ENCODE data around the gene COG5. TPM values are rescaled to one million over a fixed set of nuclear protein-coding genes. Genes with fewer than 3 reads are reported as not detected.

The COG5 gene
- total and polyA plus RNA-seq, 9 of the 15 experiments (the other 6 are each of a cell fraction or from before 2014, with no cell fraction given) = 15.3 to 75.1 (median 56.4) TPM

- TF ChIP-seq, protein P1, sequence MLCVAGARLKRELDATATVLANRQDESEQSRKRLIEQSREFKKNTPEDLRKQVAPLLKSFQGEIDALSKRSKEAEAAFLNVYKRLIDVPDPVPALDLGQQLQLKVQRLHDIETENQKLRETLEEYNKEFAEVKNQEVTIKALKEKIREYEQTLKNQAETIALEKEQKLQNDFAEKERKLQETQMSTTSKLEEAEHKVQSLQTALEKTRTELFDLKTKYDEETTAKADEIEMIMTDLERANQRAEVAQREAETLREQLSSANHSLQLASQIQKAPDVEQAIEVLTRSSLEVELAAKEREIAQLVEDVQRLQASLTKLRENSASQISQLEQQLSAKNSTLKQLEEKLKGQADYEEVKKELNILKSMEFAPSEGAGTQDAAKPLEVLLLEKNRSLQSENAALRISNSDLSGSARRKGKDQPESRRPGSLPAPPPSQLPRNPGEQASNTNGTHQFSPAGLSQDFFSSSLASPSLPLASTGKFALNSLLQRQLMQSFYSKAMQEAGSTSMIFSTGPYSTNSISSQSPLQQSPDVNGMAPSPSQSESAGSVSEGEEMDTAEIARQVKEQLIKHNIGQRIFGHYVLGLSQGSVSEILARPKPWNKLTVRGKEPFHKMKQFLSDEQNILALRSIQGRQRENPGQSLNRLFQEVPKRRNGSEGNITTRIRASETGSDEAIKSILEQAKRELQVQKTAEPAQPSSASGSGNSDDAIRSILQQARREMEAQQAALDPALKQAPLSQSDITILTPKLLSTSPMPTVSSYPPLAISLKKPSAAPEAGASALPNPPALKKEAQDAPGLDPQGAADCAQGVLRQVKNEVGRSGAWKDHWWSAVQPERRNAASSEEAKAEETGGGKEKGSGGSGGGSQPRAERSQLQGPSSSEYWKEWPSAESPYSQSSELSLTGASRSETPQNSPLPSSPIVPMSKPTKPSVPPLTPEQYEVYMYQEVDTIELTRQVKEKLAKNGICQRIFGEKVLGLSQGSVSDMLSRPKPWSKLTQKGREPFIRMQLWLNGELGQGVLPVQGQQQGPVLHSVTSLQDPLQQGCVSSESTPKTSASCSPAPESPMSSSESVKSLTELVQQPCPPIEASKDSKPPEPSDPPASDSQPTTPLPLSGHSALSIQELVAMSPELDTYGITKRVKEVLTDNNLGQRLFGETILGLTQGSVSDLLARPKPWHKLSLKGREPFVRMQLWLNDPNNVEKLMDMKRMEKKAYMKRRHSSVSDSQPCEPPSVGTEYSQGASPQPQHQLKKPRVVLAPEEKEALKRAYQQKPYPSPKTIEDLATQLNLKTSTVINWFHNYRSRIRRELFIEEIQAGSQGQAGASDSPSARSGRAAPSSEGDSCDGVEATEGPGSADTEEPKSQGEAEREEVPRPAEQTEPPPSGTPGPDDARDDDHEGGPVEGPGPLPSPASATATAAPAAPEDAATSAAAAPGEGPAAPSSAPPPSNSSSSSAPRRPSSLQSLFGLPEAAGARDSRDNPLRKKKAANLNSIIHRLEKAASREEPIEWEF (CRISPR knock-in tag; IDR thresholded peaks at IDR 0.05) = no peak
- TF ChIP-seq ASH1L (IDR thresholded peaks at IDR 0.05; ENCODE audit: borderline replicate concordance, low read depth, partially characterized antibody) (no peak), SMARCA4 (IDR thresholded peaks at IDR 0.05) (peak; percentile 96), ZNF165 (CRISPR knock-in tag; IDR thresholded peaks at IDR 0.05; ENCODE audit: borderline replicate concordance) (no peak), KAT2B (IDR thresholded peaks at IDR 0.05; ENCODE audit: low read depth, low read length) (no peak), E2F3 (CRISPR knock-in tag; IDR thresholded peaks at IDR 0.05) (no peak), CBFA2T3 (IDR thresholded peaks at IDR 0.05) (peak; percentile 84), RFX5 (IDR thresholded peaks at IDR 0.05; ENCODE audit: low read depth, low read length) (no peak), JUN (IDR thresholded peaks at IDR 0.05; ENCODE audit: borderline replicate concordance, low read depth, low read length) (0 out of 2 replicates have a peak, but pooled peaks have one; percentile 38), JUN (CRISPR knock-in tag; IDR thresholded peaks at IDR 0.05; ENCODE audit: borderline replicate concordance) (no peak), THRAP3 (IDR thresholded peaks at IDR 0.05; ENCODE audit: borderline replicate concordance) (no peak), STAT6 (CRISPR knock-in tag; IDR thresholded peaks at IDR 0.05) (no peak), ZNF717 (CRISPR knock-in tag; IDR thresholded peaks at IDR 0.05) (no peak), SMAD4 (CRISPR knock-in tag; conservative IDR thresholded peaks at IDR 0.05) (peak; percentile 64; the same call in 1 of the 2 replicates)
- TF ChIP-seq, protein P2, sequence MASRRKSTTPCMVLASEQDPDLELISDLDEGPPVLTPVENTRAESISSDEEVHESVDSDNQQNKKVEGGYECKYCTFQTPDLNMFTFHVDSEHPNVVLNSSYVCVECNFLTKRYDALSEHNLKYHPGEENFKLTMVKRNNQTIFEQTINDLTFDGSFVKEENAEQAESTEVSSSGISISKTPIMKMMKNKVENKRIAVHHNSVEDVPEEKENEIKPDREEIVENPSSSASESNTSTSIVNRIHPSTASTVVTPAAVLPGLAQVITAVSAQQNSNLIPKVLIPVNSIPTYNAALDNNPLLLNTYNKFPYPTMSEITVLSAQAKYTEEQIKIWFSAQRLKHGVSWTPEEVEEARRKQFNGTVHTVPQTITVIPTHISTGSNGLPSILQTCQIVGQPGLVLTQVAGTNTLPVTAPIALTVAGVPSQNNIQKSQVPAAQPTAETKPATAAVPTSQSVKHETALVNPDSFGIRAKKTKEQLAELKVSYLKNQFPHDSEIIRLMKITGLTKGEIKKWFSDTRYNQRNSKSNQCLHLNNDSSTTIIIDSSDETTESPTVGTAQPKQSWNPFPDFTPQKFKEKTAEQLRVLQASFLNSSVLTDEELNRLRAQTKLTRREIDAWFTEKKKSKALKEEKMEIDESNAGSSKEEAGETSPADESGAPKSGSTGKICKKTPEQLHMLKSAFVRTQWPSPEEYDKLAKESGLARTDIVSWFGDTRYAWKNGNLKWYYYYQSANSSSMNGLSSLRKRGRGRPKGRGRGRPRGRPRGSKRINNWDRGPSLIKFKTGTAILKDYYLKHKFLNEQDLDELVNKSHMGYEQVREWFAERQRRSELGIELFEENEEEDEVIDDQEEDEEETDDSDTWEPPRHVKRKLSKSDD (conservative IDR thresholded peaks at IDR 0.05; ENCODE audit: low read length) = no peak
- TF ChIP-seq, protein P3, sequence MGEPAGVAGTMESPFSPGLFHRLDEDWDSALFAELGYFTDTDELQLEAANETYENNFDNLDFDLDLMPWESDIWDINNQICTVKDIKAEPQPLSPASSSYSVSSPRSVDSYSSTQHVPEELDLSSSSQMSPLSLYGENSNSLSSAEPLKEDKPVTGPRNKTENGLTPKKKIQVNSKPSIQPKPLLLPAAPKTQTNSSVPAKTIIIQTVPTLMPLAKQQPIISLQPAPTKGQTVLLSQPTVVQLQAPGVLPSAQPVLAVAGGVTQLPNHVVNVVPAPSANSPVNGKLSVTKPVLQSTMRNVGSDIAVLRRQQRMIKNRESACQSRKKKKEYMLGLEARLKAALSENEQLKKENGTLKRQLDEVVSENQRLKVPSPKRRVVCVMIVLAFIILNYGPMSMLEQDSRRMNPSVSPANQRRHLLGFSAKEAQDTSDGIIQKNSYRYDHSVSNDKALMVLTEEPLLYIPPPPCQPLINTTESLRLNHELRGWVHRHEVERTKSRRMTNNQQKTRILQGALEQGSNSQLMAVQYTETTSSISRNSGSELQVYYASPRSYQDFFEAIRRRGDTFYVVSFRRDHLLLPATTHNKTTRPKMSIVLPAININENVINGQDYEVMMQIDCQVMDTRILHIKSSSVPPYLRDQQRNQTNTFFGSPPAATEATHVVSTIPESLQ (CRISPR knock-in tag; IDR thresholded peaks at IDR 0.05) = no peak
These were observed 243.9 kb downstream of the COG5 start (continued) for GRCh38 chr7:107319724-107320228.
